ENCODE measurements around the gene DENND1A. TPM values are rescaled to one million over a fixed set of nuclear protein-coding genes. Genes with fewer than 3 reads are reported as not detected.

DENND1A gene
- total RNA-seq, 2 donors from 2014 or later, result 12.6 to 22.7 TPM

- DNase-seq (ENCODE audit: low spot score in 2 of 2) (no peak), ATAC-seq (no peak)
- H3K27ac Mint-ChIP-seq, result no peak overlapping the region
- no peaks in the 10 kb centered on the region for H3K9me3 Mint-ChIP-seq
- no peaks in the 10 kb centered on the region for H3K36me3 Mint-ChIP-seq
These were observed 323.8 kb downstream of the DENND1A start for GRCh38 chr9:123606141-123606540.

DNA sequence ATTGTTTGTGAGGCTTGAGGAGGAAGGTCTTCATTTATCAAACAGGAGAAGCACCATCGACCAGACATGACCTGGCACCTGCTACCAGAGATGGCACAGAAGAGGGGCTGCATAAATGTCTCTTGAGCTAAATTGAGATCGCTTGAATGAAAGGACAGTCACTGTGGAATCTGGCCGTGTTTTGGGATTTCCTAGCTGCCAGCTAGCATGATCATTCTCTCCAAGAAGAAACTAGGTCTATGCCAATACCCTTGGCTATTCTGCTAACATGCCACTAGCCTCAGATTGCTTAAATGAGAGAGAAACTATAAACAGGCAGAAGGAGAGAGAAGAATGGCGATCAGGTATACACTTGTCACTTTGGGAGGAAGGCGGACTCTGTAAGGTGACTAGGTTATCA lies 324.6 kb downstream of the DENND1A start:
- Mint-ChIP-seq H3K27ac (peak overlapping the region in 1 of 2 donors; percentile 44), H3K9me3 (no peaks in the 10 kb centered on the region), H3K36me3 (no peaks in the 10 kb centered on the region)
- DNase-seq (ENCODE audit: low spot score in 2 of 2) (no peak), ATAC-seq (no peak)

GRCh38 chr9:123604861-123605260 lies 325.1 kb downstream of the DENND1A start:
- peak overlapping the region in 1 of 2 donors; percentile 44 for H3K27ac Mint-ChIP-seq
- DNase-seq (ENCODE audit: low spot score in 2 of 2) (no peak), ATAC-seq (no peak)
- no peaks in the 10 kb centered on the region for H3K36me3 Mint-ChIP-seq
- no peaks in the 10 kb centered on the region for H3K9me3 Mint-ChIP-seq

DNA sequence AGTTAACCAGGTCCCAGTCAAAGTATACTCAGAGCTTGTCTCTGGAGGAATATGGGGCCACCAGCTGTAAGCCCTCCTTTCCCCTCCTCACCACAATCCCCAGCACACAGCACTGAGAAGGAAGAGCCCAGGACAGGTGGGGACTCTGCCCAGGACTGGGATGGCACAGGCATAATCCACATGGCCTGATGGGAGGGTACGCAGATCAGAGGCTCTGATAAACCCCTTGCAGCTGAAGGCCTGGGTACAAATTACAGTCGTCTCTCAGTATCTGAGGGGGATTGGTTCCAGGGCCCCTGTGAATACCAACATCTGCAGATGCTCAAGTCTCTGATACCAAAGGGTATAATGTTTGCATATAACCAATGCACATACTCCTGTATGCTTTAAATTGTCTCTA lies 328.1 kb downstream of the DENND1A start:
- Mint-ChIP-seq H3K36me3 (no peaks in the 10 kb centered on the region), H3K9me3 (no peaks in the 10 kb centered on the region), H3K27ac (no peak overlapping the region)
- DNase-seq (ENCODE audit: low spot score in 2 of 2) (no peak), ATAC-seq (no peak)

DNA sequence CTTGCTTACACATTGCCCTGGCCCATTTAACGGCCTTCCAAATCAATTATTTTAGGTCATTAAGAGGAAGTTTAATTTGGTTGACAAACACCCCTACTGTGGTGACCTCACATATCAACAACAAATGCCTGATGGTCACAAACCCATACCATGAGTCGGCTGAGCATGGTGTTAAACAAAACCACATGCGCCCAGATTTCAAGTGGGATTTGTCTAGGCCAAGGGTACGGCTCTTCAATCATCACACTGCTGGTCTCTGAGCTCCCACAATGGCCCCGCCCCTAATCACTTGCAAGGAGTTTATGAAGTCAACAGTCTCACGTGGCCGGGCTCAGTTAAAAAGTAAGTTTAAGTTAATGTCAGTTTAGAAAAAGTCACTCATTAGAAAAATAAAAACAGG lies 330.1 kb downstream of the DENND1A start:
- DNase-seq (ENCODE audit: low spot score in 2 of 2) (no peak), ATAC-seq (no peak)
- Mint-ChIP-seq H3K27ac (no peak overlapping the region), H3K9me3 (no peaks in the 10 kb centered on the region), H3K36me3 (no peaks in the 10 kb centered on the region)

GRCh38 chr9:123597876-123598556 lies 331.9 kb downstream of the DENND1A start:
- H3K9me3 Mint-ChIP-seq, result no peaks in the 10 kb centered on the region
- no peak for ATAC-seq
- H3K27ac Mint-ChIP-seq, result no peak overlapping the region
- H3K36me3 Mint-ChIP-seq, result no peaks in the 10 kb centered on the region
- no peak for DNase-seq (ENCODE audit: low spot score in 2 of 2)

DNA sequence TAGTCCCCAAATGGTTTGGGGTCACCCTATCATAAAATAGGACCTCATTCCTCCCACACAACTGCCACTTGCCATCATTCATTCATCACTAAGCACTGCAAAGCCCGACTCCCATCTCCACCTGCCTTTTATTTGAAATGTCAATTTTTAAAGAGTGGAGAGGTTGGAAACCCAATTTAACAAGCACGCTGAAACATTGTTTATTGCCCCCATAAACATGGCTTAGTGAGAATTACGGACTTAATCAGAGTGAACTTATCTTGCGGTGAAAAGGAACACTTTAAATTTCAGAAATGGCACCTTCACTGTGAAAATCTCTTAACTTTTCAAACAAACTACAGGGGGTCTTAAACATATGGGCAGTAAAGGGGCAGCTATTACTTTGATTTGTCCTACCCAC lies 332.9 kb downstream of the DENND1A start:
- no peaks in the 10 kb centered on the region for H3K36me3 Mint-ChIP-seq
- no peak for ATAC-seq
- H3K9me3 Mint-ChIP-seq, result no peaks in the 10 kb centered on the region
- no peak overlapping the region for H3K27ac Mint-ChIP-seq
- DNase-seq (ENCODE audit: low spot score in 2 of 2), result no peak

GRCh38 chr9:123591283-123591682 lies 338.6 kb downstream of the DENND1A start:
- peaks cover 9 to 31% of the 10 kb centered on the region in 2 donors for H3K36me3 Mint-ChIP-seq
- no peak for DNase-seq (ENCODE audit: low spot score in 2 of 2)
- ATAC-seq, result no peak
- H3K27ac Mint-ChIP-seq, result no peak overlapping the region
- peaks cover 5 to 11% of the 10 kb centered on the region in 2 donors for H3K9me3 Mint-ChIP-seq

DNA sequence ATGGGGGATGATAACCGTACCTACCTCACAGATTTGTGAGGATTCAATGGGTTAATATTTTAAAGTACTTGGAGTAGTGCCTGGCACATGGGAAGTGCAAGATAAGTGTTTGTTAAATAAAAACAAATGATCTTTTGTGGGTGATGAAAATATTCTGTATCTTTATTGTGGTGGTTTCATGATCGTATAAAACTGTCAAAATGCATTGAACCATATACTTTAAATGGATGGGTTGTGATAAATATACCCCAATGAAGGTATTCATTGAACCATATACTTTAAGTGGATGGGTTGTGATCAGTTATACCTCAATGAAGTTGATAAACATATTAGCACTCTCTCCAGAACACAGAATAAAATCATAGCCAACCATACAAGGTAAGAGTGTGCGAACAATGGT lies 339.4 kb downstream of the DENND1A start:
- no peak for DNase-seq (ENCODE audit: low spot score in 2 of 2)
- ATAC-seq, result no peak
- Mint-ChIP-seq H3K36me3 (peaks cover 9 to 36% of the 10 kb centered on the region in 2 donors), H3K9me3 (peaks cover 5 to 11% of the 10 kb centered on the region in 2 donors), H3K27ac (no peak overlapping the region)

GRCh38 chr9:123589361-123590239 lies 340.3 kb downstream of the DENND1A start:
- ATAC-seq (no peak), DNase-seq (ENCODE audit: low spot score in 2 of 2) (no peak)
- Mint-ChIP-seq H3K27ac (no peak overlapping the region), H3K9me3 (peaks cover 5 to 11% of the 10 kb centered on the region in 2 donors), H3K36me3 (peaks cover 13 to 42% of the 10 kb centered on the region in 2 donors)

DNA sequence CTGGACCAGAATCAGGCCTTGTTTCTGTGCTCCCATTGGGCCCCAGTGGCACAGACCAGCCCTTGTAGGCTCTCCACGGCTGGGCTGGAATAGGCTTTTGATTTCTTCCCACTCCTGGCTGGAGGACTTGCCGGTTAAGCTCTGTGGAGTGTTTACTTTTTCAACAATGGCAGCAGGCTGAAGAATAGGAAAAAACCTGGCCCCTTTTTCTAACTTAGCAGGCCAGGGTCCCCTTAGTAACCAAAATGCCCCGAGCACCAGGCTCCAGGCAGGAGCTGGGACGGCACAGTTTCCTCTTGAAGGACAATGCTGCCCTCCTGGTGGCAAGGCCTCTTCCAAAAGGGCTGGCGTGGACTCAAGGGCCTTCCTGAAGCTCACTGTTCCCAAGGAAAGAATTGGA lies 343.7 kb downstream of the DENND1A start:
- H3K36me3 Mint-ChIP-seq, result peaks cover 20 to 47% of the 10 kb centered on the region in 2 donors
- H3K9me3 Mint-ChIP-seq, result peaks cover 5 to 11% of the 10 kb centered on the region in 2 donors
- no peak overlapping the region for H3K27ac Mint-ChIP-seq
- DNase-seq (ENCODE audit: low spot score in 2 of 2) (no peak), ATAC-seq (no peak)

- peak overlapping the region in 1 of 2 donors; percentile 86 for H3K27ac Mint-ChIP-seq
- DNase-seq (ENCODE audit: low spot score in 2 of 2) (no peak), ATAC-seq (no peak)
- H3K36me3 Mint-ChIP-seq, result peaks cover 37 to 54% of the 10 kb centered on the region in 2 donors
- H3K9me3 Mint-ChIP-seq, result peaks cover 9 to 17% of the 10 kb centered on the region in 2 donors
These were observed 345.4 kb downstream of the DENND1A start for GRCh38 chr9:123584202-123585176.

- H3K36me3 Mint-ChIP-seq, result peaks cover 45 to 57% of the 10 kb centered on the region in 2 donors
- no peak overlapping the region for H3K27ac Mint-ChIP-seq
- DNase-seq (ENCODE audit: low spot score in 2 of 2), result no peak
- no peak for ATAC-seq
- peaks cover 15 to 18% of the 10 kb centered on the region in 2 donors for H3K9me3 Mint-ChIP-seq
These were observed 346.3 kb downstream of the DENND1A start for GRCh38 chr9:123583646-123584045.

GRCh38 chr9:123571240-123571639 lies 358.7 kb downstream of the DENND1A start:
- ATAC-seq (no peak), DNase-seq (ENCODE audit: low spot score in 2 of 2) (no peak)
- Mint-ChIP-seq H3K27ac (no peak overlapping the region), H3K36me3 (peaks cover 8 to 38% of the 10 kb centered on the region in 2 donors), H3K9me3 (peaks cover 0 to 7% of the 10 kb centered on the region in 2 donors)

GRCh38 chr9:123568691-123569688 lies 360.9 kb downstream of the DENND1A start:
- Mint-ChIP-seq H3K36me3 (peaks cover 8 to 19% of the 10 kb centered on the region in 2 donors), H3K27ac (no peak overlapping the region), H3K9me3 (no peaks in the 10 kb centered on the region)
- DNase-seq (ENCODE audit: low spot score in 2 of 2) (no peak), ATAC-seq (no peak)

All from activated naive CD4-positive, alpha-beta T cell treated with anti-CD3 and anti-CD28 coated beads, Interleukin-2, amount 50 U/mL, for 72 hours (primary cell).